ENCODE data around the gene AGO1.
A peak's percentile ranks its signal among the peaks of the same experiment; 100 is the strongest.

Gene AGO1

DNA sequence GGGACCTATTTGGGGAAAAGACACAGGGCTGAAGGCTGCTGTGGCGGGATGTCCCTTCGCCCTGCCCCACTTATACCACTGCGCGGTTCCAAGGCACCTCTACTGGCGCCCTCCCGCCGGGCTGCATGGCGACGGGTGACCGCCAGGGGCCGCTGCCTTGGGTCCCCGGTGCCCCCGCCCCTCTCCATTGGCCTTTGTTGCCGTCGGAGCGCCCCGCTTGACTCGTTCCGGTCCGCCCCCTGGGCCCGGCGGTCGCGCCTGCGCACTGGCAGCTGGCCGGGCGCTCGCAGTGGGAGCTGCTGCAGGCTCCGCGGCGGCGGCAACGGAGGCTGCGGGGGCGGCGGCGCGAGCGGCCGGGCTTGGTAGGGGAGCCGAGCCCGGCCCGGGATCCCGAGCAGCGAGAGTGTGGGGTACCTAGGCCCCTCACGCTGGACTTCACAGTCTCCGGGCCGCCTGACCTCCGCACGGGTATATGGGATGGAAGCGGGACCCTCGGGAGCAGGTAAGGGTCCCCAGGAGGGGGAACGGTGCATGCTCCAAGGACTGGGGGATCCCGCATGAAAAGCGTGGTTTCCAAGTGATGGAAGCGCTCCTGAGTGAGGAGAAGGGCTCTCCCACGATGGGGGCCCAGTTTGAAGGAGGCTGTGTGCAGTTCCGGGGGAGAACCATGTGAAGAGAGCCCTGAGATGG lies at the start of gene AGO1:
Gene AGO1, plus strand, starts transcription at position 265 of the 690 bp plus-strand sequence. Its CDS starts 213 bp downstream, at position 478.
- DNase-seq (ENCODE audit: low spot score), result peak; percentile 94

DNA sequence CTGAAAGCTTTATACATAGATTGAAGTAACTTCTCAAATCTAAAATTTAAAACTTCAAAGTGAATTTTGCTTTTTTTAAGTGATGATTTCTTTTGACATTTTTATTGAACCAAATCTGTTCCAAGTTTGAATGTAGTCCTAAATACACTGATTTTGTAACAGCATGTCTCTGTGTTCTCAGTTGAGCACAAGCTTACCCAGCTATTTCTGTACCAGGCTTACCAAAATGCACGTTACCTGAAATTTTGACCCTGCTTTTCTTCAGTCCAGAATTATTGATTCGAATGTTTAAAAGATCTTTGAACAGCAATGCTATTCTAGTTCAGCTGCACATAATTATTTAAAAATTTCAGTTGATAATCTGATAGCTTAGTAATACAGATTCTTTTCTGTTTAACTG lies 49.6 kb upstream of the AGO1 start:
- no peak for DNase-seq (ENCODE audit: low spot score)

DNA sequence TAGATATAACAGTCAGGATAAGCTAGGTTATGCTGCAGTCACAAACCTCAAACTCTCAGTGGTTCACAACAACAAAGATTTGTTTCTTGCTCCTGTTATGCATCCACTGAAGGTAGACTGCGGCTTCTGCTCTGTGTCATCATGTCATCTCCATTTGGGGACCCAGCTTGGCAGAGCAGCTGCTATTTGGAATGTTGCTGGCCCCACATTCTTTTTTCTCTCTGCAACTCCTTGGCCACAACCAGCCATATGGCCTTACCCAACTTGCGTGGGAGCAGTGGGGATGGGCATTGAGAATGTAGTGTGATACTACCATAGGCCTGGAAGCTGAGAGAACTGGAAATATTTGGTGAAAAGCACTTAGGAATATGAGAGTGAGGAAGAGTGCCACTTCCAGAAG lies 48.8 kb upstream of the AGO1 start:
- DNase-seq (ENCODE audit: low spot score), result no peak

DNA sequence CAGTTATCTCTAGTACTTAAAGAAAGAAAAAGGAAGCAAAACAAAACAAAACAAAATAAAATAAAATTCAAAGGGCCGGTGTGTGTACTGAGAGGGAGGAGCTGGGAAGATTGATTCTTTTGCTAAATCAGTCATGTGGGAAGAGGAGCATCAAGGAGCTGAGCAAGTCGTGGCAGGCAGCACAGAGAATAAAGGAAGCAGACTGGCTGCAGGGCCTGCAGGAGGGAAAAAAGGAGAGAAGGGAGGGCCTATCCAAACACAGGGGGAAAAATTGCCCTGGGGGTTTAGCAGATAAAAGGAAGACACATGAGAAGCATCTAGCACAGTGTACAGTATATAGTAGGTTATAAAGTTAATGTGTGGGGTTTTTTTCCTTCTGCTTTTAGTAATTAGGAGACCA lies 47.6 kb upstream of the AGO1 start:
- DNase-seq (ENCODE audit: low spot score), result no peak

DNA sequence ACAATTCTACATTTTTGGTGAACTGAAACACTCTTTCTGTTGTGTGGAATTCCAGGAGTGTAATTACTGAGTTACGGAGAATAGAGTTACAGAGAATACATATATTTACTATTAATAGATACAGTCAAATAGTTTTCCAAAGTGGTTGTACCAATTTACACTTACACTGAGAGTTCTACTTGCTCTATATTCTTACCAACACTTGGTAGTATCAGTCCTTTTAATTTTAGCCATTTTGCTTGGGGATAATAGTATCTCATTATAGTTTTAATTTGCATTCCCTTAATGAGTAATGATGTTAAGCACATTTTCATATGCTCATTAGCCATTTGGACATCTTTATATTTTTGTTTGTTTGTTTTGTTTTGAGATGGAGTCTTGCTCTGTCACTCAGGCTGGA lies 46.3 kb upstream of the AGO1 start:
- no peak for DNase-seq (ENCODE audit: low spot score)

DNA sequence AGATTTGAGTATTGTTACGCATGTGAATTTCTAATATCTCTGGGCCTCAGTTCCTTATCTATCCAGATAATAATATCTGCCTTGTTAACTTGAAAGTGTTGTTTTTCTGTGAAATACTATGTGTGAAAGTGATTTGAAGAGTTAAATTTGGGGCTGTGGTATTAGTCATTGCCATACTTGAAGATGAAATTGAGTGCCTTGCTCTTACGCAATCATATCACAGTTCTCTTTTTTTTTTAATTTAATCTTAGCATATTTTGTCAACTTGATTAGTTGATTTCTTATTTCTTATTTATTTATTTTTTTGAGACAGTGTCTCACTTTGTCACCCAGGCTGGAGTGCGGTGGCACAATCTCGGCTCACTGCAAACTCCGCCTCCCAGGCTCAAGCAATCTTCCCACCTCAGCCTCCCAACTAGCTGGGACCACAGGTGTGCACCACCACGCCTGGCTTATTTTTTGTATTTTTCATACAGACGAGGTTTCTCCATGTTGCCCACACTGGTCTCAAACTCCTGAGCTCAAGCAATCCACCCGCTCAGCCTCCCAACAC lies 44.2 kb upstream of the AGO1 start:
- DNase-seq (ENCODE audit: low spot score), result no peak

DNA sequence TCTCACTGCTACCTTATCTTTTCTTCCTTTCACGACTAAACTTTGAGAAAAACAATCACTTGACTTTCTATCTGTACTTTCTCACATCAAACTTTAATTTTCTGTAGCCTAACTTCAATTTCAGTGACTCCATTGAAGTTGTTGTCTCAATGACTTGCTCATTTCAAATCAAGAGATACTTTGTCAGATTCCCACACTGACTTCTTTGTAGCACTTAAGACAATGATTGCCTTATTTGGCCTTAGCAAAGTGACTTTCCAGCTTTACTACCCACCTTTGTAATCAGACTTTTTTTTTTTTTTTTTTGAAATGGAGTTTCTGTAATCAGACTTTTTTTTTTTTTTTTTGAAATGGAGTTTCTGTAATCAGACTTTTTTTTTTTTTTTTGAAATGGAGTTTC lies 38.2 kb upstream of the AGO1 start:
- peak; percentile 17 for DNase-seq (ENCODE audit: low spot score)

DNA sequence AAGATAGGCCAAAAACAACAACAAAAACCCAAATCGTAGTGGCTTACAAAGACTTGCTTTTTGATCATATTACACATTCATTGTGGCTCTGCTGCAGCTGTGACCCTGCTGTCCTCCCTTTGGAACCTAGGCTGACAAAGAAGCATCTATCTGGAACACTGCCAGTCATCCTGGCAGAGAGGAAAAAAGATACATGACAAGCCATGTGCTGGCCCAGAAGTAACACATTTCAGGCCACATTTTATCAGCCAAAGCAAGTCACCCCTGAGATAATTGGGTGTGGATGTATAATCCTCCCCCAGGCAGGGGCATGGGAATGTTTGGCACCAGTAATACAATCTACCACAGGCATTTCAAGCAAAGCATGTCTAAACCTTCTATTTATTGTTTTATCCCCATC lies 37.2 kb upstream of the AGO1 start:
- DNase-seq (ENCODE audit: low spot score), result peak; percentile 71

DNA sequence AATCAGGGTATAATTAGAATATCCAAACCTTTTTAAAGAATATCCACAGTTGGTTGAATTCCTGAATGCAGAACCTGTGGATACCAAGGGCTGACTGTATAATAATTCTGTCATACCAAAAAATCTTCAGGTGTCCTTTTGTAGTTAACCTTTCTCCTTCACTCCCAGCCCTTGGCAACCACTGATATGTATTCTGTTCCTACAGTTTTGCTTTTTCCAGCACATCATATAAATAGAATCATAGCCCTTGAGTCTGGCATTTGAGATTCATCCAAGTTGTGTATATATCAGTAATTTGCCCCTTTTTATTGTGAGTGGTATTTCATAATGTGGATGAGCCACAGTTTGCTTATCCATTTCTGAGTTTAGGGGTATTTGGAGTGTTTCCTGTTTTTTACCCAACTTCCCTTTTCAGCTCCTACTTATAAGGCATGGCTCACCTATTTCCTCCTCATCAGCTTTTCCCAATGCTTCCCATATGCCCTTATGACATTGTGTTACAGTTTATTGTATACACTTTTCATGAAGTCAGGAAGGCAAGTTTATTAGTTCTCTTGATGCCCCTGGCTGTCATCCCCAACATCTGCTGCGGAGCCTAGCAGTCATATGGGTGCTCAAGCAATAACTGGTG lies 35.0 kb upstream of the AGO1 start:
- DNase-seq (ENCODE audit: low spot score), result no peak

DNA sequence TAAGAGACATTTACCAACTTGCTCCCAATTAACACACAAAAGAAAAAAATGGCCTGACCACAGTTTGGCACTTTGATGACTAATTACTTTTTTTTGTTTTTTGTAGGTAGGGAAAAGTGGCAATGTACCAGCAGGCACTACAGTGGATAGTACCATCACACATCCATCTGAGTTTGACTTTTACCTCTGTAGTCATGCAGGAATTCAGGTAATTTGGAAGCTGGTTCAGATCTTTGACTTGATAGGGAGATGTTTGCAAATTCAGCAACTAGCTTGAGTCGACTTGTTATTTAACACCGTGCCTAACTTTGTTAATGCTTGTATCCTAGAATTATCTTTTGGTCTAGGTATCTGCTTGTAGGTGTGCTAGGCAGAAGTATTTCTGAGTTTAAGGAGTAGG lies 33.0 kb upstream of the AGO1 start:
- no peak for DNase-seq (ENCODE audit: low spot score)

DNA sequence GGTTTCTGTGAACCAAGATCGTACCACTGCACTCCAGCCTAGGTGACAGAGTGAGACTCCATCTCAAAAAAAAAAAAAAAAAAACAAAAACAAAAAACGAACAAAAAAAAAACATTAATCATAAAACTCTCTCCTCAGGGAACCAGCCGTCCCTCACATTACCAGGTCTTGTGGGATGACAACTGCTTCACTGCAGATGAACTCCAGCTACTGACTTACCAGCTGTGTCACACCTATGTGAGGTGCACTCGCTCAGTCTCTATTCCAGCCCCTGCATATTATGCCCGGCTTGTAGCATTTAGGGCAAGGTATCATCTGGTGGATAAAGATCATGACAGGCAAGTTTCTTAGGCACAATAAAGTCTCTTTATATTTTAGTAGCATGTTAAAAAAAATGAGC lies 32.3 kb upstream of the AGO1 start:
- DNase-seq (ENCODE audit: low spot score), result no peak

DNA sequence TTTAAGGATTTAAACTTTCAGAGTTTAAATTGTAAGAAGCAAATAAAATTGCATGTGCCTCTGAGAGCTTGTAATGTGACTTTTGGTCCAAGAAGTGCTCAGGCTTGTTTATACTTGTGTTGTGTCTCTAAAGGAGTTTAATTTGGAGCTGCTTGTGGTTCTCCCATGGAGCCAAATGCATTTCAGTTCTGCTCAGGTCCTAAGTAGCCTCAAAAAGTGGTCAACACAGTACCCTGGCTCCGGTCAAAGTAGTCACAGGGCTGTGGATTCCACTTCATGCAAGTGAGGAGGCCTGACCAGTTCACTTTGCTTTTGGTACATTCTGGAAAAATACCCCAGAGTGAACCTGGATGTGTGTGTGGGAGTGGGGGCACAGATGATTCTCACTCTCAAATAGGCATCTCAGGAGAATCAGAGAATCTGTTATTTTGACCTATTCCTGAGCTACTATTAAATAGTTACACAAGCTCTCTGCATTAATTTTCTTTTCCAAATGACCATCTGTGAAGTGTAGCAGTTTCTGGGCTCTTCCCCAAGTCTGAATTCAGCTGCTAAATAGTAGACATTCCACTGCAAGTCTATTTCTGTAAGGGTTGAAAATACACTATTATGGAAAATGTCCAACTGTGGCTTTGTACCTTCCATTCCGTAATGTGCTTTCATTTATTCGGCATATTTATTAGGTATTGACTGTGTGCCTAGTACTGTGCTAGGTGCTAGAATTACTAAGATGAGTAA lies 31.7 kb upstream of the AGO1 start:
- DNase-seq (ENCODE audit: low spot score), result peak; percentile 26

DNA sequence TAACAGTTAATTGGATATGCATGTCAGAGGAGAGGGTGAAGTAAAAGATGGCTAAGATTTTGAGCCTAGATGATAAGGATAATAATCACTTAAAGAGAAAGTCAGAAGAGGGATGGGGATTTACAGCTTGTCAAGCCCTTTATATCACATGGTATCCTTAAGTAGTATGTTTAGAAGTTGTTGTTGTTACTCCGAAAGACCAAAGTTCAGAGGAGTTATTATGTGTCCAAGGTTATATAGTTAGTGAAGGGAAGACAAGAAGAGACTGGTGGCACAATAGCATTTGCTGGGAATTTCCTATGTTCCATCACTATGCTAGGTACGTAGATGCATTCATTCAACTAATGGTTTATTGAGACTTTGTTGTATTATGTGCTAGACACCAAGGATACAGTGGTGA lies 30.8 kb upstream of the AGO1 start:
- no peak for DNase-seq (ENCODE audit: low spot score)

DNA sequence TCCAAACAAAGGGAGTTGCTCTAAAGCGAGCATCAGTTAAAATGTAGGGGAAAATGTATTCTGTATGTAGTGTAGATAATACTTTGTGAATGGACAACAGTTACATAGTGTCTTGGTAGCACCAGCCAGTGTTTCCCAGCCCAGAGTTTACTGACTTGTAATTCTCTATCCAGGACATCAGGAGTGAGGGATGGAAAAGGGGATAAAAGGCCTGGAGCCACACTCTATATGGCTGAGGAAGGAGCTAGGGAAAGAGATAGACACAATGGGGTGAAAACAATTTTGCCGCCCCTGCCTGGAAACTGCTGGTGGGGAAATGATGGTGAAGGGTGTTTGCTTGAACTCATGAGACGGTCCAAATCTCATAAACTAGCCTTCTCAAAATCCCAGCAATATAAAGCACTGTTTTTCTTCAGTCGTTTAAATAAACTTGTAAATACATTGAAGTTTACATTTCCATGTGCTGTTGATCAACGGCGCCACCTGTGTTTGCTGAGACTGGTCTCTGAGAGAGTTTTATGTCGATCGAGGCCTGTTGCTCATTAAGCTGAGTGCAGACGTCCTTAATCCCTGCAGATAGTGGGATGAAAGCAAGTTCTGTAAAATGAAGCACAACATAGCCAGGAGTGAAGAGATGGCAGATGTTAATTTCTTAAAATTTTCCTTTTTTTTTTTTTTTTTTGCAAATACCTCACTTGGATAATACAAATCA lies 27.9 kb upstream of the AGO1 start:
- DNase-seq (ENCODE audit: low spot score), result no peak

DNA sequence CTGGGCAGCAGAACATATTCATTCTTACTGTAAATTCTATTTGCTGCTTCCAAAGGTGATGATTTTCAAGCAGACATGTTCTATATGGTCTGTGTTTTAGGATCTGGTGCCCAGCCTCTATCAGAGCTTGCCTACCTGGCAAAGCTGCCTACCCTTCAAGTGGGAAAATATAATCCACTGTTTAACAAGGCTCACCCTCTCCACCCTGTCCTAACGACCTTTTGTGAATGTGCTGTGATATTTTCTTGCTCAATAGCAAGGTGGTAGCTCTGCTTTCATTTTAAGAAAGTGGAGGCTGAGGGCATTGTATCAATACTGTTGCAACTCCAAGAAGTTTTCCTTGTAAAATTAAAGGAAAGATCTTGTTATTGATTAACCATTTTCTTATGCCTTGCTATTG lies 26.0 kb upstream of the AGO1 start:
- DNase-seq (ENCODE audit: low spot score), result no peak

DNA sequence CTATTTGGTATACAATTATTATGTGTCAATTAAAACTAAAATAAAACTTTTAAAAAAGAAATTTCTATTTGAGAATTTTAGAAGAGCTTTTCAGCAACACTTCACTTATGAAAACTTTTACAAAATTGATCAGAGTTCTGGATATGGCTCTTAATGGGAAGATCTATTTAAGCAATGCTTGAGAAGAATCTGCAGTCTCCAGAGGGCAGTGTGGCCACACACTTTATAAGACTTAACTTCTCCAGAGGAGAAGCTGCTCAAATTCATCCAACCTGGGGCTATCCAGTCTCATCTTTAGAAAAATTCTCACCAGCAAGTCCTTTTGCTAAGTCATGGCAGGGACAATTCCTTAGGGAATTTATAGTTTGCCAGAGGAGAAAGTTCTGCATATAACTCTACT lies 25.2 kb upstream of the AGO1 start:
- DNase-seq (ENCODE audit: low spot score), result peak; percentile 12

DNA sequence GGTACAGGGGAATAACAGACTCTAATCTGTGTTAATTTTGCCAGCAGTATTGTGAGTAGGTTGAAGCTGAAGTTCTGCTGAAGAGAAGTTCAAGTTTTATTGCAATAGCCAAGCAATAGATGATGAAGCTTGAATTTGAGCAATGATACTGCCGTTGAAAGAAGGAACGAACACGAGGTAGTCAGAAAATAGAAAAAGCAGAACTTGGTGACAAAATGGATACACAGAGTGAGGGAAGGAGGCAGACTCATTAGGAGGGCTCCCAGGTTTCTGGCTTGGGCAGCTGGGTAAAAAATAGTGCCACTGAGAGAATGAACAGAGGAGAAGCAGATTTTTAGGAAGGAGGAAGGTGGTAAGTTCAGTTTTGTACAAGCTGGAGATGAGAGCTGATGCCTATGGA lies 22.3 kb upstream of the AGO1 start:
- no peak for DNase-seq (ENCODE audit: low spot score)

DNA sequence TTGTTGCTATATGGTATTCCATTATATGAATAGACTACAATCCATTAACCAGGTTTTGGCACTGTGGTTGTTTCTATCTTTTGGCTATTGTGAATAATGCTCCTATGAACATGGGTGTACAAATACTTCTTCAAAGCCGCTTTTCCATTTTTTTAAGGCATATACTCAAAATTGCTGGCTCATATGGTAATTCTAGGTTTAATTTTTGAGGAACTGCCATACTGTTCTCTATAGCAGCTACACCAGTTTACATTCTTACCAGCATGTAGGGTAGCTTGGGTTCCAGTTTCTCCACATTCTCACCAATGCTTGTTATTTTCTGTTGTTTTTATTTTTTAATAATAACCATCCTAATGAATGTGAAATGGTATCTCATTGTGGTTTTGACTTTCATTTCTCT lies 19.9 kb upstream of the AGO1 start:
- no peak for DNase-seq (ENCODE audit: low spot score)

DNA sequence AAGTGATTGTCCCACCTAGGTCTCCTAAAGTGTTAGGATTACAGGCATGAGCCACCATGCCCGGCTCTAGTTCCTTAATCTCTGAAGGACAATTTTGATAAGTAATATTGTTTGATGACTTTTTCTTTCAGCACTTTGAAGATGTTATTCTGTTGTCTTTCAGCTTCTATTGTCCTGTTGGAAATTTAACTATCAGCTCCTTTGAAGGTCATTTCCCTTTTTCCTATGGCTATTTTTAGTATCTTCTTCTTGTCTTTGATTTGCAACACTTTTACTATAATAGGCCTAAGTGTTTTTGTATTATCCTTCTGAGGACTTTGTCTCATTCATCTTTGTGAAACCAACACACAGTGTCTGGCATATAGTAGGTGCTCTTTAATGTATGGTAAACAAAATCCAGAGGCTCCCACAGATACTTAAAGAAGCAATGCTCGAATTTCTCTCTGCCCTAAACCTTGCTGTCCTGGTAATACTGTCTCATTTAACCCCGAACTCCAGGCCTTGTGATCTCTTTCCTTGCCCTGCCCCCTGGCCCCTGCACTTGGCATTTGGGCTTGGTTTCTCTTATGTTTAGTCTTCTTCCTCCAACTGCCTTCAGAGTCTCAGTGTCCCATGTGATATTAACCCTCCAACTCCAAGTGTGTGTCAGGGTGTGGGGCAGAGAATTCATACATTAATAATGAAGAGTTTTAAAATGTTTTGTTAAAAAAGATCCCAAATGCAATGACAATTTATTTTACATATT lies 19.0 kb upstream of the AGO1 start:
- no peak for DNase-seq (ENCODE audit: low spot score)

DNA sequence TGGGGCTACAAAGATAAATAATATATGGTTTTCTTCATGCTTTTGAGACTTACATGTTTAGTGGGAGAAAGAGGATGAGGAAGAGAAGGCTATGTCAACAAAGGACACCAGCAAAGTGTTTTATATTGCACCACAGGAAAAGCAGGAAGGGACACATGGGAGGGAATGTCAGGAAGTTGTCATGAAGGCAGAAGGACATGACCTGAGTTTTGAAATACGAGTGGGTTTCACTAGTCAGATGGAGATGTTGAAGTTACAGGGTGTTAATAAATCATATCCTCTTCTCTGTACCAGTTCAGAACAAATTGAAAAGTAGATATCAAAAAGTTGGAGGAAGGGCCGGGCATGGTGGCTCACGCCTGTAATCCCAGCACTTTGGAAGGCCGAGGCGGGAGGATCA lies 18.2 kb upstream of the AGO1 start:
- DNase-seq (ENCODE audit: low spot score), result no peak

DNA sequence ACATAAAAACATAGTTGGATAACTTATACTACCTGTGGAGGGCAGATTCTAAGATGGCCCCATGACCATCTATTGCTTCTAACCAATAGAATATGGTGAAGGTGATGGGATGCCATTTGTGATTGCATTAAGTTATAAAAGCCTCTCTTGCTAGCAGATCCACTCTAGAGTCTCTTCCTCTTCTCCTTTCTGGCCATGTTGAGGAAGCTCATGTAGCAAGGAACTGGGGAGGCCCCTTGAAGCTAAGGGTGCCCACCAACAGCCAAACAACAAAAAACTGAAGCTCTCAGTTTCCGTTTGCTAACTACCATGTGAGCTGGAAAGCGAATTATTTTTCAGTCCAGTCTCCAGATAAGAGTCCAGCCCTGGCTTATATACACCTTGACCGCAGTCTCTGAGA lies 16.0 kb upstream of the AGO1 start:
- no peak for DNase-seq (ENCODE audit: low spot score)

Measured in putamen (tissue), 1 donor.